ENCODE results near the gene SLC66A2. TPM values are rescaled to one million over a fixed set of nuclear protein-coding genes. Genes with fewer than 3 reads are reported as not detected.
A peak's percentile ranks its signal among the peaks of the same experiment; 100 is the strongest.

Gene SLC66A2
- total and polyA plus RNA-seq, 12 donors = 21.4 to 32.3 (median 25.6) TPM

GRCh38 chr18:79964330-79965118 lies 13.1 kb upstream of the SLC66A2 start, which contains the start of gene HSBP1L1:
TSS of gene HSBP1L1 (plus strand) at chr18:79964643. CDS start at chr18:79964736, 93 bp downstream.
- Histone ChIP-seq H3K4me3 (peak within 1 kb of the TSS; percentile 41 to 81 (median 66)), H3K9me3 (no peaks in the 10 kb centered on the region), H3K36me3 (peaks cover 0 to 28% (median 3%) of the 10 kb centered on the region in 9 donors), H3K27ac (peak within 1 kb of the TSS; percentile 0 to 86 (median 70)), H3K27me3 (peaks cover 0 to 9% (median 0%) of the 10 kb centered on the region in 7 donors), H3K4me1 (peaks cover 2 to 30% (median 9%) of the 10 kb centered on the region in 9 donors)
- DNase-seq = peak in 1 of 2 donors; percentile 74
- WGBS, 2 donors = 3% methylated on average over 56 to 73 of the region's 73 CpGs
- peak in 7 of 9 donors; percentile 12 to 50 (median 26) for TF ChIP-seq CTCF (IDR thresholded peaks at IDR 0.05)
- intact Hi-C loops (cut with DNase I) = no loop called here
- peak; percentile 78 to 90 (median 86) for ATAC-seq

DNA sequence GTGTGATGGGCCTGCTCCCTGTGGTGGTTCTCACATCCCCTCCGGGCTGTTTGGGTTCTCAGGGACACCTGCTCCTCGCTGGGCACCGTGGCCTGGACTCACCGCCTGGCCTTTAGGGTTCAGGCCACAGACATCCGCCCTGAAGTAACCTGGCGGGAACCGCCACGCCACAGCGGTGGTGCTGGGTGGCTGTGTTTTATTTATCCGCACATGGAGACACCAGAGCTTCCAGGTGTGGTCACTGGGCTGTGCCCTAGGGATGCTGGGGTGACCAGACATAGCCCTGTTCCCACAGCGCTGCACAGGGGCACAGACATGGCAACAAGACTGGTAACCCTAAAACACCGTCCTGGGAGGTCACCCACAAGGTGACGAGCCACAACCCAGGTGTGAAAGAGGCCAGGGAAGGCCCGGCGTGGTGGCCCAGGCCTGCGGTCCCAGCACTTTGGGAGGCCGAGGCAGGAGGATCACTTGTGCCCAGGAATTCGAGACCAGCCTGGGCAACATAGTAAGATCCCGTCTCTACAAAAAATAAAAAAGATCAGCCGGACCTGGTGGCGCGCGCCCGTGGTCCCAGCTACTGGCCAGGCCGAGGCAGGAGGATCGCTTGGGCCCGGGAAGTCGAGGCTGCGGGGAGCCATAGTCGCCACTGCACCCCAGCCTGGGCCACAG lies 12.3 kb upstream of the SLC66A2 start:
- ATAC-seq = peak in 1 of 8 donors; percentile 36
- H3K4me1 ChIP-seq = peaks cover 2 to 30% (median 9%) of the 10 kb centered on the region in 9 donors
- H3K27me3 ChIP-seq = peaks cover 0 to 15% (median 0%) of the 10 kb centered on the region in 7 donors
- TF ChIP-seq CTCF (IDR thresholded peaks at IDR 0.05) = no peak
- 87 to 92% methylated on average over 30 of the region's 30 CpGs for whole genome bisulfite sequencing, 2 donors
- peaks cover 0 to 27% (median 0%) of the 10 kb centered on the region in 9 donors for H3K36me3 ChIP-seq
- no peaks in the 10 kb centered on the region for H3K9me3 ChIP-seq
- H3K4me3 ChIP-seq = peak overlapping the region; percentile 41 to 81 (median 66)
- no peak for DNase-seq
- intact Hi-C loops (cut with DNase I) = no loop called here
- peak overlapping the region in 9 of 10 donors; percentile 0 to 86 (median 70) for H3K27ac ChIP-seq

DNA sequence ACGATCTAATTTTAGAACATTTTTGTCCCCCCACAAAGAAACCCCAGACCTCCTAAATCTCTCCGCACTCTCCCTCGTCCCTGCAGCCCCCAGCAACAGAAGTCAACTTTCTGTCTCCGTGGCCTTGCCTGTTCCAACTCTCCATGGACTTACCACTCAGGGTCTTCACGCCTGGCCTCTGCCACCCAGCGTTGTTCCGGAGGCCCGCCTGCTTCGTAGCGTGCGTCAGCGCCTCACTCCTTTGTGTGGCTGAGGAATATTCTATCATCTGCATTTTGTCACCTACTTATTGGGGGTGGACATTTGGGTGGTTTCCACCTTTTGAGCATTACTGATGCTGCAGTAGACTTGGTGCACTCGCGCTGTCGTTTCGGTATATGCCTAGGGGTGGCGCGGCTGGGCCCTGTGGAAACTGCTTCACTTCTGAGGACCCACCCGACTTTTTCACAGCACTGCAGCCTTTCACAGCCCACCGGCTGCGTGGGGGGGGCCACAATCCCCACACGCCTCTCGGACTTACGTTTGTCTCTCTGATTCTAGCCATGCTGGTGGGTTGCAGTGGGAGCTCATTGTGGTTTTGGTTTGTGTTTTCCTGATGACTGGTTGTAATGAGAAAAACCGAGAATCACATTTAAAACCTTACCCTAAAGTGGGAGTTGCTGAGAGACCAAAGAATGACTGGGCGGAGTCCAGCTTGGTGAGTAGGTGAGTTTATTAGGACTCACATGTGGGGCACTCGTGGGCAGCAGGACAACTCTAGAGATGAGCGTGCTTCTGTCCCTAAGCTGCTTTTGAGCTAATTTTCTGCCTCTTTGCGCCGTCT lies 11.6 kb upstream of the SLC66A2 start:
- Histone ChIP-seq H3K36me3 (peaks cover 0 to 20% (median 0%) of the 10 kb centered on the region in 9 donors), H3K27ac (no peak overlapping the region), H3K27me3 (peaks cover 0 to 18% (median 0%) of the 10 kb centered on the region in 7 donors), H3K9me3 (no peaks in the 10 kb centered on the region), H3K4me3 (no peak overlapping the region), H3K4me1 (peaks cover 2 to 30% (median 9%) of the 10 kb centered on the region in 9 donors)
- TF ChIP-seq CTCF (IDR thresholded peaks at IDR 0.05) = no peak
- WGBS, 2 donors = 91% methylated on average over 30 of the region's 30 CpGs
- ATAC-seq (no peak), DNase-seq (no peak)
- intact Hi-C loops (cut with DNase I) = no loop called here

DNA sequence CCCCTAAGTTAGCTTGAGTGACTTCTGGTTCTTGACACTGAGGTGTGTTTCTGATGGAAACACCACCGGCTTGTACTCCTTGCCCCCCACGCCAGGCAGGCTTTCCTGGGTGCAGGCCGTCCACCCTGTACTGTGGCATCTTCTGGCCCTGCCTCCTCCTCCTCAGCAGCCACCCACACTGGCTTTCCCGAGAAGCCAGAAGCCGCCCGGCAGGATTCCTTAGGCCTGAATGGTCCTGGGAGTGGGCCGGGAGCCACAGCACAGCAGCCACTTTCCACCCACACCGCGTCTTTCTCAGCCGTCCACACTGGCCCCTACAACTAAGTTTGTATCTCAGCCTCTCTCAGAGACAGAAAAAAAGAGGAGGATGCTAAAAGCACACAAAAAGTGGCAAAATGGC lies 10.9 kb upstream of the SLC66A2 start:
- 73 to 88% methylated on average over 10 of the region's 10 CpGs for WGBS, 2 donors
- no peak for ATAC-seq
- intact Hi-C loops (cut with DNase I) = no loop called here

More for the DNA sequence above, 10.9 kb upstream of the SLC66A2 start:
- H3K27ac ChIP-seq = no peak overlapping the region
- DNase-seq = no peak
- H3K4me1 ChIP-seq = peaks cover 2 to 30% (median 9%) of the 10 kb centered on the region in 9 donors
- TF ChIP-seq CTCF (IDR thresholded peaks at IDR 0.05) = no peak
- no peaks in the 10 kb centered on the region for H3K9me3 ChIP-seq
- H3K4me3 ChIP-seq = no peak overlapping the region
- peaks cover 0 to 18% (median 0%) of the 10 kb centered on the region in 7 donors for H3K27me3 ChIP-seq
- peaks cover 0 to 13% (median 0%) of the 10 kb centered on the region in 9 donors for H3K36me3 ChIP-seq
